HFF-Myc (cell line): ENCODE measurements around the gene CEL.
"Not testable (repeated sequence)": the region's sequence is repeated elsewhere in the genome, so short reads cannot be mapped to it uniquely, and the experiment has no call there.

Source experiments
- DNase-seq: peaks from one replicate; pipeline ENCODE4 v3.0.0-alpha.2; 2011; ENCODE audit warnings: low read depth; ENCODE audit errors: extremely low read depth
- H3K4me3 ChIP-seq: replicated peaks from 2 replicates; pipeline ENCODE4 v1.5.1; 2011; ENCODE audit warnings: low read depth, mild to moderate bottlenecking, control low read depth, low read length
- TF ChIP-seq, protein P1 (sequence below): IDR thresholded peaks from 2 replicates; pipeline ENCODE4 v1.5.1; 2012; ENCODE audit warnings: mild to moderate bottlenecking, low read depth, low read length, control low read depth; ENCODE audit errors: missing control alignments

CEL gene

DNA sequence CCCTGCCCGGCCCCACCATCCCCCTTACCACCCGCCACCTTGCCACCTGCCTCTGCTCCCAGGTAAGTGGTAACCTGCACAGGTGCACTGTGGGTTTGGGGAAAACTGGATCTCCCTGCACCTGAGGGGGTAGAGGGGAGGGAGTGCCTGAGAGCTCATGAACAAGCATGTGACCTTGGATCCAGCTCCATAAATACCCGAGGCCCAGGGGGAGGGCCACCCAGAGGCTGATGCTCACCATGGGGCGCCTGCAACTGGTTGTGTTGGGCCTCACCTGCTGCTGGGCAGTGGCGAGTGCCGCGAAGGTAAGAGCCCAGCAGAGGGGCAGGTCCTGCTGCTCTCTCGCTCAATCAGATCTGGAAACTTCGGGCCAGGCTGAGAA lies at the start of gene CEL:
CEL (plus strand) TSS at position 218 of the 382 bp plus-strand sequence; CDS start at position 240, 22 bp downstream.
- not testable (repeated sequence) for H3K4me3 ChIP-seq, DNase-seq

GRCh38 chr9:133014696-133015095 lies 47.1 kb upstream of the CEL start:
- no peak overlapping the region for H3K4me3 ChIP-seq
- TF ChIP-seq, protein P1, sequence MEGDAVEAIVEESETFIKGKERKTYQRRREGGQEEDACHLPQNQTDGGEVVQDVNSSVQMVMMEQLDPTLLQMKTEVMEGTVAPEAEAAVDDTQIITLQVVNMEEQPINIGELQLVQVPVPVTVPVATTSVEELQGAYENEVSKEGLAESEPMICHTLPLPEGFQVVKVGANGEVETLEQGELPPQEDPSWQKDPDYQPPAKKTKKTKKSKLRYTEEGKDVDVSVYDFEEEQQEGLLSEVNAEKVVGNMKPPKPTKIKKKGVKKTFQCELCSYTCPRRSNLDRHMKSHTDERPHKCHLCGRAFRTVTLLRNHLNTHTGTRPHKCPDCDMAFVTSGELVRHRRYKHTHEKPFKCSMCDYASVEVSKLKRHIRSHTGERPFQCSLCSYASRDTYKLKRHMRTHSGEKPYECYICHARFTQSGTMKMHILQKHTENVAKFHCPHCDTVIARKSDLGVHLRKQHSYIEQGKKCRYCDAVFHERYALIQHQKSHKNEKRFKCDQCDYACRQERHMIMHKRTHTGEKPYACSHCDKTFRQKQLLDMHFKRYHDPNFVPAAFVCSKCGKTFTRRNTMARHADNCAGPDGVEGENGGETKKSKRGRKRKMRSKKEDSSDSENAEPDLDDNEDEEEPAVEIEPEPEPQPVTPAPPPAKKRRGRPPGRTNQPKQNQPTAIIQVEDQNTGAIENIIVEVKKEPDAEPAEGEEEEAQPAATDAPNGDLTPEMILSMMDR, result no peak
- no peak for DNase-seq

DNA sequence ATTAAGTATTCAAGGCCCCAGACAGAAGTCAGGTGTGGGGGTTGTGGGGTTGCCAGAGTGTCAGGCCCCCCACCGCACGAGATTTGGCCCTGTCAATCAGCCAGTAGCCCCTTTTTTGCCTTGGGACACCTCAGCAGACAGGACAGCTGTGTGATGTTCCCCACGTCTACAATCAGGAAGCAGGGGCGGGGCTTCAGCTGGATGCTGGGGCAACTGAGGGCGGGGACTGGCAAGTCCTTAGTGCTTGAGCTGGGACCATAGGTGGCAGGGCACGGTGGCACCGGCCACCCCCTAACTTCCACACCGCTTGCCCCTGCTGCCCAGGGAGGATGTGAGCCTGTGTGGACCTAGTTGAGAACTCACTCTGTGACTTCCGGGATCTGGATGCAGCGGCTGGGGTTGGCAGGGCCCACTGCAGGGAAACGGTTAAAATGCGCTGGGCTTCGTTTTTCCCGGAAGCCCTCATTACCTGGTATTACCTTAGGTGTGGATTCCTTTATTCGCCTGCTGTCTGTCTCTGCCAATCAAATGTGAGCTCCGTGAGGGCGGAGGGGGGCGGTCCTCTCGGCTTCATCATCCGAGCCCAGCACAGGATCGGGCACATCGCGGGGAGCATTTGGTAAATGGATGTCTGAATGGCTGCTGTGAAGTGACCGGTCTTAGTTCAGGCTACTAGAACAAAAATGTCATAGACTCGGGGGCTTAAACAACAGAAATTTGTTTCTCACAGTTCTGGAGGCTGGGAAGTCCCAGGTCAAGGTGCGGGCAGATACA lies 38.5 kb upstream of the CEL start:
- TF ChIP-seq, protein P1, result no peak
- H3K4me3 ChIP-seq, result no peak overlapping the region
- DNase-seq, result no peak

- H3K4me3 ChIP-seq, result no peak overlapping the region
- DNase-seq, result no peak
- TF ChIP-seq, protein P1, result no peak
Measured at GRCh38 chr9:133026426-133026825, 35.4 kb upstream of the CEL start.

DNA sequence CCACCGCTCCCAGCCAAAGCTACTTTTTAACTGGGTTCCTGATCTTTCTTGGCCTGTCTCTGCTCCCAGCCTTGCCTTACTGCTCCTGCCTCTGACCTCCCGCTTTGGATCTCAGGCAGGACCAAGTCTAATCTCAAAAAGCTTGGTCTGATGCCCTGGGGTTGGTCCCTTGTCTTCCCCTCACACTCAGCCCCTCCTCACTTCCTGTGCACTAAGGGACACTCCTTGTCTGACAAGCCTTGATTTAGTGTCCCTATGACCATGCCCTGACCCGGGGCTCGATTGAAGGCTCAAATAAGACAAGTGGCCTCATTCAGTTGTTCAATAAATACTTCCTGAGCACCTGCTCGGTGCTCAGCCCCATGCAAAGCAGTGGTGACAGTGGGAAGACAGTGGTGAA lies 34.6 kb upstream of the CEL start:
- TF ChIP-seq, protein P1, result no peak
- DNase-seq, result no peak
- H3K4me3 ChIP-seq, result no peak overlapping the region

- TF ChIP-seq, protein P1, result no peak
- no peak for DNase-seq
- no peak overlapping the region for H3K4me3 ChIP-seq
Measured at GRCh38 chr9:133028221-133028620, 33.6 kb upstream of the CEL start.

GRCh38 chr9:133029994-133030316 lies 31.8 kb upstream of the CEL start:
- DNase-seq, result no peak
- TF ChIP-seq, protein P1, result no peak
- peak overlapping the region; percentile 79 for H3K4me3 ChIP-seq
